Measurements from ENCODE around the gene PCSK6. TPM values are rescaled to one million over a fixed set of nuclear protein-coding genes. Genes with fewer than 3 reads are reported as not detected.

Gene PCSK6
- total RNA-seq, 1 donor from 2014 or later, result 1.3 TPM

- peaks cover 29% of the 10 kb centered on the region for H3K4me1 ChIP-seq (ENCODE audit: insufficient read depth, low read length)
- Mint-ChIP-seq H3K36me3 (ENCODE audit: low read depth, unreplicated experiment) (peaks cover 29% of the 10 kb centered on the region), H3K4me1 (ENCODE audit: low read depth, unreplicated experiment) (no peaks in the 10 kb centered on the region), H3K27ac (ENCODE audit: unreplicated experiment) (no peak overlapping the region), H3K9me3 (ENCODE audit: unreplicated experiment) (no peaks in the 10 kb centered on the region), H3K27me3 (ENCODE audit: low read depth, unreplicated experiment) (no peaks in the 10 kb centered on the region), H3K4me3 (ENCODE audit: unreplicated experiment) (no peak overlapping the region)
- no peak for DNase-seq (ENCODE audit: low read depth)
- H3K9me3 ChIP-seq (ENCODE audit: insufficient read depth, low read depth, low read length), result no peaks in the 10 kb centered on the region
- H3K27me3 ChIP-seq (ENCODE audit: insufficient read depth, low read length), result no peaks in the 10 kb centered on the region
- H2AFZ ChIP-seq (ENCODE audit: low read depth, low read length), result no peak overlapping the region
- no peak overlapping the region for H3K4me3 ChIP-seq (ENCODE audit: insufficient read depth, low read depth, low read length)
- peaks cover 7% of the 10 kb centered on the region for H3K79me2 ChIP-seq (ENCODE audit: insufficient read depth, low read length)
- H3K36me3 ChIP-seq (ENCODE audit: insufficient read depth, low read length), result peaks cover 49% of the 10 kb centered on the region
- H3K9ac ChIP-seq (ENCODE audit: low read length), result no peak overlapping the region
- H4K20me1 ChIP-seq (ENCODE audit: insufficient read depth, low read length), result peaks cover 39% of the 10 kb centered on the region
- TF ChIP-seq CTCF (IDR thresholded peaks at IDR 0.05; ENCODE audit: insufficient read depth, low read depth, low read length), result no peak
- no peak overlapping the region for H3K4me2 ChIP-seq (ENCODE audit: low read length)
- no peak for FAIRE-seq
- no peak overlapping the region for H3K27ac ChIP-seq (ENCODE audit: low read depth, low read length)
Measured at GRCh38 chr15:101269479-101270223, 219.9 kb downstream of the PCSK6 start.

- Histone ChIP-seq H3K9ac (ENCODE audit: low read length) (no peak overlapping the region), H3K79me2 (ENCODE audit: insufficient read depth, low read length) (no peaks in the 10 kb centered on the region), H3K4me2 (ENCODE audit: low read length) (peak overlapping the region; percentile 52), H3K27me3 (ENCODE audit: insufficient read depth, low read length) (no peaks in the 10 kb centered on the region), H3K4me1 (ENCODE audit: insufficient read depth, low read length) (peaks cover 29% of the 10 kb centered on the region), H3K4me3 (ENCODE audit: insufficient read depth, low read depth, low read length) (no peak overlapping the region), H3K9me3 (ENCODE audit: insufficient read depth, low read depth, low read length) (no peaks in the 10 kb centered on the region), H4K20me1 (ENCODE audit: insufficient read depth, low read length) (peaks cover 18% of the 10 kb centered on the region), H3K27ac (ENCODE audit: low read depth, low read length) (peak overlapping the region; percentile 42), H3K36me3 (ENCODE audit: insufficient read depth, low read length) (peaks cover 28% of the 10 kb centered on the region), H2AFZ (ENCODE audit: low read depth, low read length) (no peak overlapping the region)
- Mint-ChIP-seq H3K9me3 (ENCODE audit: unreplicated experiment) (peaks cover 3% of the 10 kb centered on the region), H3K4me1 (ENCODE audit: low read depth, unreplicated experiment) (peaks cover 5% of the 10 kb centered on the region), H3K4me3 (ENCODE audit: unreplicated experiment) (no peak overlapping the region), H3K27ac (ENCODE audit: unreplicated experiment) (peak overlapping the region; percentile 21), H3K36me3 (ENCODE audit: low read depth, unreplicated experiment) (peaks cover 27% of the 10 kb centered on the region), H3K27me3 (ENCODE audit: low read depth, unreplicated experiment) (no peaks in the 10 kb centered on the region)
- FAIRE-seq (peak; percentile 29), DNase-seq (ENCODE audit: low read depth) (peak; percentile 92)
- TF ChIP-seq CTCF (IDR thresholded peaks at IDR 0.05; ENCODE audit: insufficient read depth, low read depth, low read length), result no peak
- no peak for TF ChIP-seq EZH2 (IDR thresholded peaks at IDR 0.05; ENCODE audit: insufficient read depth, low read length)
Measured at GRCh38 chr15:101267320-101268104, 222.0 kb downstream of the PCSK6 start.
